GM12875 (cell line): Measurements from ENCODE around the gene TP53TG3B.
"Not testable (repeated sequence)": the region's sequence is repeated elsewhere in the genome, so short reads cannot be mapped to it uniquely, and the experiment has no call there.

Source experiments
- H3K4me3 ChIP-seq: one replicate; pipeline ENCODE4 v1.5.1; 2011; ENCODE audit warnings: low read depth, low read length, control low read depth

Gene TP53TG3B, protein sequence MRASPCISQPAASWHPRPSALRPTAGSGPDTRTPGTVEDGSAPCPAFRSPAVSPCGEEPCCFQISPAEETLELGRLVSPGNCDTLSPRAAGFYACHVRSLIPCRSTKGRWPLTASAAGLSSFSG

DNA sequence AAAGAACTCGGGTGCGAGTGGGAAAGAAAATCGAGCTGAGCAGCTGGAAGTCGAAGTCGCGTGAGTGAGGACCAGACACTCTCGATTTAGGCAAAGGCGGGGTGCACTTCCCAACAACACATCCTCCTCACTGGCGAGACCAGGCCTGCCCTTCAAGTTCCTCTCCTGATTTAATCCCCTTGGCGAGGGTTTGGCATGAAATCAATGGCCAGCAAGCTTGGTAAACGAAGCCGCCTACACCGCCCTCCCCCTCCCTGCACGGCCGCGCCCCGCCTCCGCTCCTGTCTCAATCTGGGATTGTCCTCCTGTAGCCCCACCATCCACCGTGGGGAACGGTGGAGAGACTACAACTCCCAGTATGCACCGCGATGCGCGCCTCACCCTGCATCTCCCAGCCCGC, at the start of gene TP53TG3B:
TSS of gene TP53TG3B (plus strand) at position 301 of the 400 bp plus-strand sequence. CDS start at position 369, 68 bp downstream.
- H3K4me3 ChIP-seq = not testable (repeated sequence)

DNA sequence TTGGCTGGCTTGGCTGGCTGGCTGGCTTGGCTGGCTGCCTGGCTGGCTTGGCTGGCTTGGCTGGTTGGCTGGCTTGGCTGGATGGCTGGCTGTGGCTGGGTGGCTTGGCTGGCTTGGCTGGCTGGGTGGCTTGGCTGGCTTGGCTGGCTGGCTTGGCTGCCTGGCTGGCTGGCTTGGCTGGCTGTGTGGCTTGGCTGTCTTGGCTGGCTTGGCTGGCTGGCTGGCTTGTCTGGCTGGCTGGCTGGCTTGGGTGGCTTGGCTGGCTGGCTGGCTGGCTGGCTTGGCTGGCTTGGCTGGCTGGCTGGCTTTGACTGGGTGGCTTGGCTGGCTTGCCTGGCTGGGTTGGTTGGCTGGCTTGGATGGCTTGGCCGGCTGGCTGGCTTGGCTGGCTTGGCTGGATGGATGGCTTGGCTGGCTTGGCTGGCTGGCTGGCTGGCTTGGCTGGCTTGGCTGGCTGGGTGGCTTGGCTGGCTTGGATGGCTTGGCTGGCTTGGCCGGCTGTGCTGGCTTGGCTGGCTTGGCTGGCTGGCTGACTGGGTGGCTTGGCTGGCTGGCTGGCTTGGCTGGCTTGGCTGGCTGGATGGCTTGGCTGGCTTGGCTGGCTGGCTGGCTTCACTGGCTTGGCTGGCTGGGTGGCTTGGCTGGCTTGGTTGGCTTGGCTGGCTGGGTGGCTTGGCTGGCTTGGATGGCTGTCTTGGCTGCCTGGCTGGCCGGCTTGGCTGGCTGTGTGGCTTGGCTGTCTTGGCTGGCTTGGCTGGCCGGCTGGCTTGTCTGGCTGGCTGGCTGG, 24.2 kb upstream of the TP53TG3B start:
- H3K4me3 ChIP-seq = not testable (repeated sequence)

DNA sequence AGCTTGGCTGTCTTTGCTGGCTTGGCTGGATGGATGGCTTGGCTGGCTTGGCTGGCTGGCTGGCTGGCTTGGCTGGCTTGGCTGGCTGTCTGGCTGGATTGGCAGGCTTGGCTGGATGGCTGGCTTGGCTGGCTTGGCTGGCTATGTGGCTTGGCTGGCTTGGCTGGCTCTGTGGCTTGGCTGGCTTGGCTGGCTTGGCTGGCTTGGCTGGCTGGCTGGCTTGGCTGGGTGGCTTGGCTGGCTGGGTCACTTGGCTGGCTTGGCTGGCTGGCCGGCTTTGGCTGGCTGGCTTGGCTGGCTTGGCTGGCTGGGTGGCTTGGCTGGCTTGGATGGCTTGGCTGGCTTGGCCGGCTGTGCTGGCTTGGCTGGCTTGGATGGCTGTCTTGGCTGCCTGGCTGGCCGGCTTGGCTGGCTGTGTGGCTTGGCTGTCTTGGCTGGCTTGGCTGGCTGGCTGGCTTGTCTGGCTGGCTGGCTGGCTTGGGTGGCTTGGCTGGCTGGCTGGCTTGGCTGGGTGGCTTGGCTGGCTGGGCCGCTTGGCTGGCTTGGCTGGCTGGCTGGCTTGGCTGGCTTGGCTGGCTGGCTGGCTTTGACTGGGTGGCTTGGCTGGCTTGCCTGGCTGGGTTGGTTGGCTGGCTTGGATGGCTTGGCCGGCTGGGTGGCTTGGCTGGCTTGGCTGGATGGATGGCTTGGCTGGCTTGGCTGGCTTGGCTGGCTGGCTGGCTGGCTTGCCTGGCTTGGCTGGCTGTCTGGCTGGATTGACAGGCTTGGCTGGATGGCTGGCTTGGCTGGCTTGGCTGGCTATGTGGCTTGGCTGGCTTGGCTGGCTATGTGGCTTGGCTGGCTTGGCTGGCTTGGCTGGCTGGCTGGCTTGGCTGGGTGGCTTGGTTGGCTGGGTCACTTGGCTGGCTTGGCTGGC, 22.8 kb upstream of the TP53TG3B start:
- not testable (repeated sequence) for H3K4me3 ChIP-seq

DNA sequence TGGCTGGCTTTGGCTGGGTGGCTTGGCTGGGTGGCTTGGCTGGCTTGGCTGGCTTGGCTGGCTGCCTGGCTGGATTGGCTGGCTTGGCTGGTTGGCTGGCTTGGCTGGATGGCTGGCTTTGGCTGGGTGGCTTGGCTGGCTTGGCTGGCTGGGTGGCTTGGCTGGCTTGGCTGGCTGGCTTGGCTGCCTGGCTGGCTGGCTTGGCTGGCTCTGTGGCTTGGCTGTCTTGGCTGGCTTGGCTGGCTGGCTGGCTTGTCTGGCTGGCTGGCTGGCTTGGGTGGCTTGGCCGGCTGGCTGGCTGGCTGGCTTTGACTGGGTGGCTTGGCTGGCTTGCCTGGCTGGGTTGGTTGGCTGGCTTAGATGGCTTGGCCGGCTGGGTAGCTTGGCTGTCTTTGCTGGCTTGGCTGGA, 22.1 kb upstream of the TP53TG3B start:
- not testable (repeated sequence) for H3K4me3 ChIP-seq

DNA sequence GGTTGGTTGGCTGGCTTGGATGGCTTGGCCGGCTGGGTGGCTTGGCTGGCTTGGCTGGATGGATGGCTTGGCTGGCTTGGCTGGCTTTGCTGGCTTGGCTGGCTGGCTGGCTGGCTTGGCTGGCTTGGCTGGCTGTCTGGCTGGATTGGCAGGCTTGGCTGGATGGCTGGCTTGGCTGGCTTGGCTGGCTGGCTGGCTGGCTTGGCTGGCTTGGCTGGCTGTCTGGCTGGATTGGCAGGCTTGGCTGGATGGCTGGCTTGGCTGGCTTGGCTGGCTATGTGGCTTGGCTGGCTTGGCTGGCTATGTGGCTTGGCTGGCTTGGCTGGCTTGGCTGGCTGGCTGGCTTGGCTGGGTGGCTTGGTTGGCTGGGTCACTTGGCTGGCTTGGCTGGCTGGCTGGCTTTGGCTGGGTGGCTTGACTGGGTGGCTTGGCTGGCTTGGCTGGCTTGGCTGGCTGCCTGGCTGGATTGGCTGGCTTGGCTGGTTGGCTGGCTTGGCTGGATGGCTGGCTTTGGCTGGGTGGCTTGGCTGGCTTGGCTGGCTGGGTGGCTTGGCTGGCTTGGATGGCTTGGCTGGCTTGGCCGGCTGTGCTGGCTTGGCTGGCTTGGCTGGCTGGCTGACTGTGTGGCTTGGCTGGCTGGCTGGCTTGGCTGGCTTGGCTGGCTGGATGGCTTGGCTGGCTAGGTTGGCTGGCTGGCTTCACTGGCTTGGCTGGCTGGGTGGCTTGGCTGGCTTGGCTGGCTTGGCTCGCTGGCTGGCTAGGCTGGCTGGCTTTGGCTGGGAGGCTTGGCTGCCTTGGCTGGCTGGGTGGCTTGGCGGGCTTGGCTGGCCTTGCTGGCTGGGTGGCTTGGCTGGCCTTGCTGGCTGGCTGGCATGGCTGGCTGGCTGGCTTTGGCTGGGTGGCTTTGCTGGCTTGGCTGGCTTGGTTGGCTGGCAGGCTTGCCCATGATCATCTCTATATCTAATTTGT, 21.3 kb upstream of the TP53TG3B start:
- H3K4me3 ChIP-seq = not testable (repeated sequence)
